ENCODE data around the gene HACE1. TPM values are rescaled to one million over a fixed set of nuclear protein-coding genes. Genes with fewer than 3 reads are reported as not detected.

The HACE1 gene
- total RNA-seq, 2 experiments from 2014 or later, result 7.4 to 8.2 TPM

- TF ChIP-seq CTCF (IDR thresholded peaks at IDR 0.05), result no peak
- H3K27me3 Mint-ChIP-seq, result peaks cover 19% of the 10 kb centered on the region
- CTCF ChIA-PET, result no interaction called here
These were observed 25.3 kb upstream of the HACE1 start for GRCh38 chr6:104884867-104885517.

GRCh38 chr6:104881964-104882668, 22.4 kb upstream of the HACE1 start:
- no peaks in the 10 kb centered on the region for H3K36me3 ChIP-seq (ENCODE audit: insufficient read depth, low read length)
- no peaks in the 10 kb centered on the region for H3K36me3 Mint-ChIP-seq (ENCODE audit: low read depth)
- DNase-seq, result no peak
- H3K27me3 ChIP-seq (ENCODE audit: control insufficient read depth in 1 of 2, insufficient read depth in 2 of 2, low read length in 2 of 2), result peaks cover 2 to 6% of the 10 kb centered on the region in 2 experiments
- no peak overlapping the region for H3K4me3 ChIP-seq (ENCODE audit: low read length)
- H3K4me3 Mint-ChIP-seq, result no peak overlapping the region
- peaks cover 0 to 12% of the 10 kb centered on the region in 2 experiments for H3K9me3 ChIP-seq (ENCODE audit: control insufficient read depth in 1 of 2, insufficient read depth in 1 of 2, low read length in 2 of 2)
- no peaks in the 10 kb centered on the region for H3K4me1 Mint-ChIP-seq (ENCODE audit: low read depth)
- TF ChIP-seq CTCF (IDR thresholded peaks at IDR 0.05), result no peak
- H3K4me1 ChIP-seq (ENCODE audit: insufficient read depth, low read length), result no peaks in the 10 kb centered on the region
- POLR2A ChIA-PET, result no interaction called here
- no peak for ATAC-seq (ENCODE audit: poor library complexity)
- H3K27me3 Mint-ChIP-seq, result peaks cover 21% of the 10 kb centered on the region
- CTCF ChIA-PET, result interaction anchor here (1.5 kb wide), 1 partner anchor 18 kb away, joined by 3 read pairs; no protein-coding TSS in a partner anchor
- H3K27ac Mint-ChIP-seq, result no peak overlapping the region
- no peak overlapping the region for H3K27ac ChIP-seq (ENCODE audit: low read depth in 1 of 2, low read length in 2 of 2)
- no peaks in the 10 kb centered on the region for H3K9me3 Mint-ChIP-seq
- intact Hi-C loops (cut with DNase I, micrococcal nuclease), result no loop called here

More at GRCh38 chr6:104884867-104885517, 25.3 kb upstream of the HACE1 start:
- peaks cover 2 to 3% of the 10 kb centered on the region in 2 experiments for H3K27me3 ChIP-seq (ENCODE audit: control insufficient read depth in 1 of 2, insufficient read depth in 2 of 2, low read length in 2 of 2)
- ATAC-seq (ENCODE audit: poor library complexity) (no peak), DNase-seq (no peak)
- intact Hi-C loops (cut with DNase I, micrococcal nuclease), result no loop called here
- H3K27ac ChIP-seq (ENCODE audit: low read depth in 1 of 2, low read length in 2 of 2), result no peak overlapping the region
- H3K9me3 Mint-ChIP-seq, result peaks cover 5% of the 10 kb centered on the region
- no peaks in the 10 kb centered on the region for H3K36me3 Mint-ChIP-seq (ENCODE audit: low read depth)
- H3K4me3 ChIP-seq (ENCODE audit: low read length), result no peak overlapping the region
- no peak overlapping the region for H3K4me3 Mint-ChIP-seq
- H3K27ac Mint-ChIP-seq, result no peak overlapping the region
- H3K4me1 Mint-ChIP-seq (ENCODE audit: low read depth), result no peaks in the 10 kb centered on the region
- H3K36me3 ChIP-seq (ENCODE audit: insufficient read depth, low read length), result no peaks in the 10 kb centered on the region
- POLR2A ChIA-PET, result no interaction called here
- peaks cover 0 to 16% of the 10 kb centered on the region in 2 experiments for H3K9me3 ChIP-seq (ENCODE audit: control insufficient read depth in 1 of 2, insufficient read depth in 1 of 2, low read length in 2 of 2)
- H3K4me1 ChIP-seq (ENCODE audit: insufficient read depth, low read length), result no peaks in the 10 kb centered on the region

- Histone ChIP-seq H3K27me3 (ENCODE audit: control insufficient read depth in 1 of 2, insufficient read depth in 2 of 2, low read length in 2 of 2) (peaks cover 0 to 2% of the 10 kb centered on the region in 2 experiments), H3K36me3 (ENCODE audit: insufficient read depth, low read length) (no peaks in the 10 kb centered on the region), H3K27ac (ENCODE audit: low read depth in 1 of 2, low read length in 2 of 2) (no peak overlapping the region), H3K9me3 (ENCODE audit: control insufficient read depth in 1 of 2, insufficient read depth in 1 of 2, low read length in 2 of 2) (no peaks in the 10 kb centered on the region), H3K4me3 (ENCODE audit: low read length) (no peak overlapping the region), H3K4me1 (ENCODE audit: insufficient read depth, low read length) (peaks cover 12% of the 10 kb centered on the region)
- Mint-ChIP-seq H3K4me1 (ENCODE audit: low read depth) (peaks cover 18% of the 10 kb centered on the region), H3K4me3 (no peak overlapping the region), H3K27ac (no peak overlapping the region), H3K36me3 (ENCODE audit: low read depth) (no peaks in the 10 kb centered on the region), H3K27me3 (peaks cover 33% of the 10 kb centered on the region), H3K9me3 (no peaks in the 10 kb centered on the region)
- intact Hi-C loops (cut with DNase I, micrococcal nuclease), result loop anchor here in 1 of 2 experiments (2.0 to 5.0 kb wide), 2 partner anchors 536 to 1460 kb away; no protein-coding TSS in a partner anchor
- ATAC-seq (ENCODE audit: poor library complexity) (no peak), DNase-seq (no peak)
- POLR2A ChIA-PET, result no interaction called here
- no peak for TF ChIP-seq CTCF (IDR thresholded peaks at IDR 0.05)
- CTCF ChIA-PET, result no interaction called here
These were observed 2.7 kb upstream of the HACE1 start for GRCh38 chr6:104862456-104862855.
